Thyroid gland (tissue), 4 donors: ENCODE results near the gene NATD1.

ENCODE experiments used
- POLR2A ChIP-seq, 2 donors: fragments of 450-650 bp; IDR thresholded peaks; one replicate each; pipeline ENCODE4 v1.6.1; 2017; ENCODE audit warnings: antibody characterized with exemption in 2 of 2, mild to moderate bottlenecking in 2 of 2, moderate library complexity in 1 of 2
- TF ChIP-seq, protein P1 (sequence below), 6 experiments: fragments of 200-600 bp in 3 of 6; fragments of 450-650 bp in 3 of 6; sonication (generic) in 3 of 6; IDR thresholded peaks; one replicate each; pipeline ENCODE4 v1.5.1; 2016 to 2019; ENCODE audit warnings: antibody characterized with exemption in 6 of 6, mild to moderate bottlenecking in 2 of 6, inconsistent platforms in 1 of 6, moderate library complexity in 1 of 6

DNA sequence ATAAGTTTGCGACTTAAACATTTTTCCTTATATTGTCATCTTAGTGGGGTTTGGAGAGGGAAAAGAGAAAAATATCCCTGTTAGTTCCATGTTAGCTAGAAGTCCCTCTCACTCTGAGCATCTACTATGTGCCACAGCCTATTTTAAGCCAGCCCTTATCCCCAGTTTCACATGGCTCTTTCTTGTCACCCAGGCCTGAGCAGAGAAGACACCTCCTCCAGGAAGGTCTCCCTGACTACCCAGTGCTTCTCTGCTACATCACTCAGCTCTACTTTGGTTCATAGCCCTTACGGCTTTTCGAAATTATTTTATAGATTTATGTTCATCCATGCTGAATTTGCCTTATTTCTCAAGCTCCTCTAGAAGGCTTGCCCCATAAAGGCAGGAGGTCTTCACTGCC lies 24.1 kb upstream of the NATD1 start:
- TF ChIP-seq, protein P1, sequence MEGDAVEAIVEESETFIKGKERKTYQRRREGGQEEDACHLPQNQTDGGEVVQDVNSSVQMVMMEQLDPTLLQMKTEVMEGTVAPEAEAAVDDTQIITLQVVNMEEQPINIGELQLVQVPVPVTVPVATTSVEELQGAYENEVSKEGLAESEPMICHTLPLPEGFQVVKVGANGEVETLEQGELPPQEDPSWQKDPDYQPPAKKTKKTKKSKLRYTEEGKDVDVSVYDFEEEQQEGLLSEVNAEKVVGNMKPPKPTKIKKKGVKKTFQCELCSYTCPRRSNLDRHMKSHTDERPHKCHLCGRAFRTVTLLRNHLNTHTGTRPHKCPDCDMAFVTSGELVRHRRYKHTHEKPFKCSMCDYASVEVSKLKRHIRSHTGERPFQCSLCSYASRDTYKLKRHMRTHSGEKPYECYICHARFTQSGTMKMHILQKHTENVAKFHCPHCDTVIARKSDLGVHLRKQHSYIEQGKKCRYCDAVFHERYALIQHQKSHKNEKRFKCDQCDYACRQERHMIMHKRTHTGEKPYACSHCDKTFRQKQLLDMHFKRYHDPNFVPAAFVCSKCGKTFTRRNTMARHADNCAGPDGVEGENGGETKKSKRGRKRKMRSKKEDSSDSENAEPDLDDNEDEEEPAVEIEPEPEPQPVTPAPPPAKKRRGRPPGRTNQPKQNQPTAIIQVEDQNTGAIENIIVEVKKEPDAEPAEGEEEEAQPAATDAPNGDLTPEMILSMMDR (IDR thresholded peaks at IDR 0.05) = no peak
- TF ChIP-seq POLR2A (IDR thresholded peaks at IDR 0.05) = no peak
